ENCODE measurements around the gene SLC49A3.

GRCh38 chr4:703336-704197 is 14.6 kb upstream of the SLC49A3 start:
- TF ChIP-seq CTCF (conservative IDR thresholded peaks at IDR 0.05; ENCODE audit: low read depth, low read length) (no peak), CEBPB (IDR thresholded peaks at IDR 0.05; ENCODE audit: low read depth, low read length) (no peak), USF2 (IDR thresholded peaks at IDR 0.05; ENCODE audit: low read depth, low read length) (no peak), NFE2L2 (IDR thresholded peaks at IDR 0.05; ENCODE audit: low read depth, low read length) (no peak), ELK1 (IDR thresholded peaks at IDR 0.05; ENCODE audit: borderline replicate concordance, low read depth, low read length) (no peak), POLR2A (IDR thresholded peaks at IDR 0.05; ENCODE audit: low read depth, low read length) (no peak), MXI1 (IDR thresholded peaks at IDR 0.05; ENCODE audit: borderline replicate concordance, low read depth, low read length) (no peak), RFX5 (IDR thresholded peaks at IDR 0.05; ENCODE audit: low read depth, low read length) (no peak), MAFK (IDR thresholded peaks at IDR 0.05; ENCODE audit: low read depth, low read length) (no peak), RCOR1 (IDR thresholded peaks at IDR 0.05; ENCODE audit: insufficient replicate concordance, low read length) (no peak), RAD21 (IDR thresholded peaks at IDR 0.05; ENCODE audit: low read length) (no peak), FOS (IDR thresholded peaks at IDR 0.05; ENCODE audit: low read depth, low read length) (no peak), SMC3 (IDR thresholded peaks at IDR 0.05; ENCODE audit: low read depth, low read length) (no peak)
